VCaP (cell line): ENCODE measurements around the gene LRRC53.

Source experiments
- H3K27ac ChIP-seq: fragments of 450-650 bp; 2 replicates; pipeline ENCODE4 v1.5.1; 2017
- TF ChIP-seq, protein P1 (sequence below): fragments of 450-650 bp; conservative IDR thresholded peaks from 2 replicates; pipeline ENCODE4 v1.5.1; 2017; ENCODE audit warnings: mild to moderate bottlenecking, moderate library complexity

The LRRC53 gene

DNA sequence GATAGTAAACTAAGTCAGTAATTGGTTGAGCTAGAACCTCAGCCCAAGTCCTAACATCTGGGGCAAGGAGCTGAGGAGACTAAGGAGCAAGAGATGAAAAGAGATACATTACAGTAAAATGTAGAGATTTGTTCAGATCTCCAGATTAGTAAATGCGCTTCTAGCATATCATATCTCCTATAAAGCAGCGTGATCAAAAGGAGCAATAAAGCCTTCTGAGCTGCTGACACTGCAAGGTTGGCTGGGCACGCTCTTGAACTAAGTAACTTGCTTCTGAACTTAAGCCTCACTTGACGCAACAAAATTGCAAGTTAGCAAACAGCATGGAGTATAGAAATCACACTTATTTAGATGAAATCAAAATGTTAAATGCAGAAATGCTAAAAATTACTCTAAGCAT, 80.9 kb downstream of the LRRC53 start:
- no peak overlapping the region for H3K27ac ChIP-seq
- TF ChIP-seq, protein P1, sequence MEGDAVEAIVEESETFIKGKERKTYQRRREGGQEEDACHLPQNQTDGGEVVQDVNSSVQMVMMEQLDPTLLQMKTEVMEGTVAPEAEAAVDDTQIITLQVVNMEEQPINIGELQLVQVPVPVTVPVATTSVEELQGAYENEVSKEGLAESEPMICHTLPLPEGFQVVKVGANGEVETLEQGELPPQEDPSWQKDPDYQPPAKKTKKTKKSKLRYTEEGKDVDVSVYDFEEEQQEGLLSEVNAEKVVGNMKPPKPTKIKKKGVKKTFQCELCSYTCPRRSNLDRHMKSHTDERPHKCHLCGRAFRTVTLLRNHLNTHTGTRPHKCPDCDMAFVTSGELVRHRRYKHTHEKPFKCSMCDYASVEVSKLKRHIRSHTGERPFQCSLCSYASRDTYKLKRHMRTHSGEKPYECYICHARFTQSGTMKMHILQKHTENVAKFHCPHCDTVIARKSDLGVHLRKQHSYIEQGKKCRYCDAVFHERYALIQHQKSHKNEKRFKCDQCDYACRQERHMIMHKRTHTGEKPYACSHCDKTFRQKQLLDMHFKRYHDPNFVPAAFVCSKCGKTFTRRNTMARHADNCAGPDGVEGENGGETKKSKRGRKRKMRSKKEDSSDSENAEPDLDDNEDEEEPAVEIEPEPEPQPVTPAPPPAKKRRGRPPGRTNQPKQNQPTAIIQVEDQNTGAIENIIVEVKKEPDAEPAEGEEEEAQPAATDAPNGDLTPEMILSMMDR = no peak

DNA sequence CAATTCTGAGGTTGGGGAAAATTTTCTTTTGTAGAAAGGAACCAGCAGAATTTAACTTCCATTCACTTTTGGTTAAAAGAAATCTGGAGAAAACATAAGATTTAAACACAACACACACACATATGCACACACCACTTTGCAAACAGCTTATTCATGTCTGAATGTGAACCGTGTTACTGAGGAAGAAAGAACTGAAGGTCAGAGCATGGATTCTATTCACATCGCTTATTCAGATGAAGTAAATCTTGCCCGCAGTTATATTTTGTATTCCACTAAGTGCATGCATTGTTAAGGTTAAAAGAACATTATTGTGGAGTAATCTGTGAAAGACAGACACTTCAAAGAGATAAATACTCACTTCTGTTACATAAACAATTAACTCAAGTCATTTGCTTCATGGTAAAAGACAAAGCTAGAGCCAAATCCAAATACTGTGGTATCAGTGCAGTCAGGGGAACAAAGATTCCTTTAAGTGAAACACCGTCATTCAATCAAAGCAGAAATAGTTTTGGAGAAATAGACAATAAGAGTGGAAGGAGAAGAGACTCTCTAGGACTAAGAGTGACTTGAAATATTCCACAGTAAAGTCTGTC, 82.0 kb downstream of the LRRC53 start:
- TF ChIP-seq, protein P1 = no peak
- H3K27ac ChIP-seq = no peak overlapping the region

DNA sequence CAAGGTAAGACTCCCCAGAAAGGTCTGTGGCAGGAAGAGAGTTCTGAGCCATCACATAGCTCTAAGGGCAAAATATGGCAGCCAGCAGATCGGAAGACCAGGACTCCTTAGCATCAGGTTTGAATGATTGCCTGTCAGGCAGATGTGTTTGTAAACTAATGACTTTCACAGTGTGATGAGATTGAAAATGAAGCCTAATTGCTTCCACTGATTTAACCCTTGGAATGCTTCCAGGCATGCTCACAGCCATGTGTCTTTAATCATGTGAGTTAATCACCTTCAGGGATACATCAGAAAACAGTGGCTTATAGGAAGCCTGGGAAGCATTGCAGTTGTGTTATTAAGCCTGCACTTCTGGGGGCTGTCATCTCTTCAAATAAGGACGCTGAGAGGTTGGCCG, 82.8 kb downstream of the LRRC53 start:
- TF ChIP-seq, protein P1 = no peak
- H3K27ac ChIP-seq = no peak overlapping the region

DNA sequence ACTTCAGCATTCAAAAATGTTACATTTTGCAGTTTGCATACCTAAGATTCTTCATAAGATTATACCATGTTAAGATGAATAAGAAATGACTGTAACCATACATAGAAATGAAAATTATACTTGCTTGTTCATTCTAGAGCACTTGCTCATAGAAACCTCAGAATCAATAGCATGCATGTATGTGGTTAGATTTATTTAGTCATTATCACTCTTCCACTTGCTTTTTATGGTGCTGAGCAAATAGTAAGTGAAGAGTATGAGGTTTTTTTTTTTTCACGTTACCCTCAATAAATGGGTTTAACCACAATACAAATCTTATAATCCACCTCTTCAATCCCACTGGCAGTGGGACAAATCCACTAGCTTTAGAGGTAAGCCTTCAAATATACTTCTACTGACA, 84.7 kb downstream of the LRRC53 start:
- no peak overlapping the region for H3K27ac ChIP-seq
- TF ChIP-seq, protein P1 = no peak

DNA sequence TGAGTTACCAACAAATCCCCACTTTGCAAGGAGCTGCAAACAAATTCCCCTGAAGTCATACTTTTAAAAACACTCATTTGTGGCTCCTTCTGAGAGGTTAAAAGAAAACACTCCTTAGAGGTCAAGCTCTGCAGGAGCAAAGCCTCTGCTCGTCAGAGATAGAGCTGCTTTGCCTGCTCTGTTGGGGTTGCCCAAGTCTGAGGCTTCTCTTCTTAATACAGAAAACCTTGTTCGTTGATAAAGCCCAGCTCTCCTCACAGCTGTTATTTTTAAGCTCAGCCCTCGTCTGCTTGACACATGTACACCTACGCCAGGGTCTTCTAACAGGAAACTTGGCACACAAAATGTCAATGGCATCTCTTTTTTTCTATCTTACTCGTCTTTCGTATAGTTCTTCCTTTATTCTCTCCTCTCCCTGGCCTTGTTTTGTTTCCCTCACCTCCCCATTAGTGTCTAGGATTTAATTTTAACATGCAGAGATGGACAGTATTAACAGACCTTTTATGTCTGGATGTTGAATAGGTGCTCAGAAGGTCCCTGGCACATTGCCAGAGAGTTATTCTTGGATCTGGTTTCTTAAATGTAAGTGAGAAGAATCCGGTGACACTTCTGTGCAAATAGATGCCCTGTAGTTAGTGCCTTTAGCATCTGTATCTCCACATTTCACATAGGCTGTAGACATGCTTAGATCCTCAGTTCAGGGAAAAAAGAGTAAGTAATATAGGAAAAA, 86.0 kb downstream of the LRRC53 start:
- no peak overlapping the region for H3K27ac ChIP-seq
- TF ChIP-seq, protein P1 = no peak

DNA sequence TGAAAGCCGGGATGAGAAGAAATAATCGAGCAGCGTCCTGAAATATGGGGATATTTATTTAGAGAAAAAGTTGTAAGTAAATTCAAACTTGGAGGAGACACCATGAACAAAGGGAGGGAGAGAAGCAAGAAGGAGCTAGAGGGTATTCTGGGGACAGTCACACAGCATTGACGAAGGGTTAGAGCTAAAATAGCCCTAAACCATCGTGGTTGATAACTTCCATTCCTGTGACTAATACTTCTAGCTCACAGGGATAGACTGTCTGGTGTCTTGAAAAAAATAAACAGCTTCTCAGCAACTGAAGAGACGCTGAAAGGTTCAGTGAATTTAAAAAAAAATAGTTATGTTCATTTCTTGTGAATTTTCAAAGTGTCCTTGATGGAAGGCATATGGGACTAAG, 86.7 kb downstream of the LRRC53 start:
- H3K27ac ChIP-seq = no peak overlapping the region
- TF ChIP-seq, protein P1 = no peak

DNA sequence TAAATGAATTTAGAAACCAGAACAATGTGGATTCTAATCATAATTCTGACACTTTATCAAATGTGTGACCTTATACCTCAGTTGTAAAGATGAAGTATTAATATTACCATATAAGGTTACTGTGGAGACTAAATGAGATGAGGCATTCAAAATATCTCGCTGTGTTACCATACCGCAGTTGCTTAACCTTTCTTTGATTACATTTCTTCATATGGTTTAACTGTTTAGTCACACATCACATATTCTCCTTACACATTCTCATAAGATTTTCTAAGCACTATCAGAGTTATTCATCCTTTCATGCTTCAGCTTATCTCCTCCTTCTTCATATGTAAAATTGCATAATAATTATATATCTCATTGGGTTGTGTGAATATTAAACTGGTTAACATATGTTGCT, 88.9 kb downstream of the LRRC53 start:
- TF ChIP-seq, protein P1 = no peak
- no peak overlapping the region for H3K27ac ChIP-seq
